Measurements from ENCODE around the gene EGLN3.

Gene EGLN3

DNA sequence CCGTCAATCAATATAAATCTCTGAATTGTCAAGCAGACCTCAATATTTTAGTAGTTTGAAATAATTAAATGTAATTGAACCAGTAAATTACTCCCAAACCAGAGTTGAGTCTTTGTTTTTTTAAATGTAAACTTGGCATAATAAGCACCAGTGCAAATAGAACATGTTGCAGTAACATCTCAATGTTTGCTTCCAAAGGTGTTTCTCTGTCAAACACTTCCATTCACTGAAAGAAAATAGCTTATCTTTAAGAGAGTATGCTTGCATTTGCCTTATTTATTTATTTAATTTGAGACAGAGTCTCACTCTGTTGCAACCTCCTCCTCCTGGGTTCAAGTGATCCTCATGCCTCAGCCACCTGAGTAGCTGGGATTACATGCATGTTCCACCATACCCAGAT, 39.9 kb upstream of the EGLN3 start:
- TF ChIP-seq, protein P1, sequence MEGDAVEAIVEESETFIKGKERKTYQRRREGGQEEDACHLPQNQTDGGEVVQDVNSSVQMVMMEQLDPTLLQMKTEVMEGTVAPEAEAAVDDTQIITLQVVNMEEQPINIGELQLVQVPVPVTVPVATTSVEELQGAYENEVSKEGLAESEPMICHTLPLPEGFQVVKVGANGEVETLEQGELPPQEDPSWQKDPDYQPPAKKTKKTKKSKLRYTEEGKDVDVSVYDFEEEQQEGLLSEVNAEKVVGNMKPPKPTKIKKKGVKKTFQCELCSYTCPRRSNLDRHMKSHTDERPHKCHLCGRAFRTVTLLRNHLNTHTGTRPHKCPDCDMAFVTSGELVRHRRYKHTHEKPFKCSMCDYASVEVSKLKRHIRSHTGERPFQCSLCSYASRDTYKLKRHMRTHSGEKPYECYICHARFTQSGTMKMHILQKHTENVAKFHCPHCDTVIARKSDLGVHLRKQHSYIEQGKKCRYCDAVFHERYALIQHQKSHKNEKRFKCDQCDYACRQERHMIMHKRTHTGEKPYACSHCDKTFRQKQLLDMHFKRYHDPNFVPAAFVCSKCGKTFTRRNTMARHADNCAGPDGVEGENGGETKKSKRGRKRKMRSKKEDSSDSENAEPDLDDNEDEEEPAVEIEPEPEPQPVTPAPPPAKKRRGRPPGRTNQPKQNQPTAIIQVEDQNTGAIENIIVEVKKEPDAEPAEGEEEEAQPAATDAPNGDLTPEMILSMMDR (IDR thresholded peaks at IDR 0.05): no peak

DNA sequence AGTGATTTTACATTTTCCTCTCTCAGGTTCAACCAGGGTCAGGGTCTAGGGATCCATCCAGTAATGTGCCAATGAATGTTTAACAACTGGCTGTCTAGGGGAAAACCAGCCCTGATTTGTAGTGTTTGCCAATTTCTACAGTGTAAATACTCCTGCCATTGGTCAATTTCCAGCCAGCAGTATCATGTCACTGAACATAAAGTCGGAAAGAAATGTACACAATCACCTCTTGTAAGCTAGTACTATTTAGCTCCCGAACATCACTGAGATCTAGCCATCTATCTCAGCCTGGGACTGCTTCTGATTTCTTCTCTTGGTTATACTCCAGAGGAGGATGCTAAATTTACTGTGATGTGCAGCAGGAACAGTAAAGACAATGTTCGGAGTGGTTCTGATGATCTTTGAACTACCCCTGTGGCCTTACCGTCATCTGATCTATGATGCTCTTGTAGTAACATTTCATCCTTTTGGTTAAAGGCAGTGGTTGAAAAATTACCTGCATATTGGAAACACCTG, 36.7 kb upstream of the EGLN3 start:
- TF ChIP-seq, protein P1 (IDR thresholded peaks at IDR 0.05): no peak

DNA sequence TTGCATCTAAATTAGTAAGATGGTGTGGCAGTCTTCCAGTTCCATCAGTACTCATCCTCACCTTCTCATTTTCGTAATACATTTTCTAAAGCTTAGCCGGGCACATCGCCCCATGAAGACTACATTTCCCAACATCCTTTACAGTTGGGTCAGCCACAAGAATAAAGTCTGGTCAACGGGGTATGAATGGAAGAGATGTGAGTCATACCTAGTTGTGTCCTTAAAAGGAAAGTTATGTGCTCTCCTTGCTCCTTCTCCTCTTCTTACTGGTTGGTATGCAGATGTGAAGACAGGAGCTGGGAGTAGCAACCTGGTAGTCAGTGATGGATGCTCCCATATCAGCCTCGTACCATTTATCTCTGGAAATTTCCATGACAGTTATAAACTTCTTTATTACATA, 35.9 kb upstream of the EGLN3 start:
- TF ChIP-seq, protein P1 (IDR thresholded peaks at IDR 0.05): no peak

DNA sequence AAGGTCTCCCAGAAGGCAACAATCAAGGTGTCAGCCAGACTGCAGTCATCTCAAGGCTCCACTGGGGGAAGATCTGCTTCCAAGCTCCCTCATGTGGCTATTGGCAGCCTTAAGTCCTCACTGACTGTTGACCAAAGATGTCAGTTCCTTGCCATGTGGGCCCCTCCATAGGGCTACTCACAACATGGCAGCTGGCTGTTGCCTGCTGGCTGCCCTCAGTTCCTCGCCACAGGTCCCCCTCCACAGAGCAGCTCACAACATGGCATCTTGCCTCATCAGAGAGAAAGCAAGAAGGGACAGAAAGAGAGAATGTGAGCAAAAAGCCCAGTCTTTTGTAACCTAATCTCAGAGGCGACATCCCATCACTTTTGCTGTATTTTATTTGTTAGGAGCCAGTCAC, 34.4 kb upstream of the EGLN3 start:
- TF ChIP-seq, protein P1 (IDR thresholded peaks at IDR 0.05): no peak

DNA sequence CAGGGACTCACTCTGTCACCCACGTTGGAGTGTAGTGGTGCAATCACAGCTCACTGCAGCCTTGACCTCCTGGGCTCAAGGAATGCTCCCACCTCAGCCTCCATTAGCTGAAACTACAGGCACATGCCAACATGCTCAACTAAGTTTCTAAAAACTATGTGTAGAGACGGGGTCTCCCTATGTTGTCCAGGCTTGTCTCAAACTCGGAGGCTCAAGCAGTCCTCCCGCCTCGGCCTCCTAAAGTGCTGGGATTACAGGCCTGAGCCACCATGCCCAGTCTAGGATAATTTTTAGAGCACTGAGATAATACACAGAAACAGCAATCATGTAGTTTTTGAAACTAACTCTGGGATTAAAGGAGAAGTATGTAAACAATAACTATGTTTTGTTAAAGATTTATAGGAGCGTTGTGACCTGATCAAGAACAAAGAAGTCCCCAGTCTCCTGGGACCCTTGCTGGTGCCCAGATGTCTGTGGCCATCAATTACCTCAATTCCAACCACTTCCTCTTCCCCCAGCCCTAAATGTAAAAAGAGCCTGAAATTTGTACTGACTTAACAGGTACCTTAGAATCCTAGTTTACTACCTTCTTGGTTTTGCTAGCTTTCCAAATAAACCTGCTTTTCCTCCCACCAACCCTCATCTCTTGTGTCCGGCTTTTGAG, 28.9 kb upstream of the EGLN3 start:
- TF ChIP-seq, protein P1 (IDR thresholded peaks at IDR 0.05): no peak

DNA sequence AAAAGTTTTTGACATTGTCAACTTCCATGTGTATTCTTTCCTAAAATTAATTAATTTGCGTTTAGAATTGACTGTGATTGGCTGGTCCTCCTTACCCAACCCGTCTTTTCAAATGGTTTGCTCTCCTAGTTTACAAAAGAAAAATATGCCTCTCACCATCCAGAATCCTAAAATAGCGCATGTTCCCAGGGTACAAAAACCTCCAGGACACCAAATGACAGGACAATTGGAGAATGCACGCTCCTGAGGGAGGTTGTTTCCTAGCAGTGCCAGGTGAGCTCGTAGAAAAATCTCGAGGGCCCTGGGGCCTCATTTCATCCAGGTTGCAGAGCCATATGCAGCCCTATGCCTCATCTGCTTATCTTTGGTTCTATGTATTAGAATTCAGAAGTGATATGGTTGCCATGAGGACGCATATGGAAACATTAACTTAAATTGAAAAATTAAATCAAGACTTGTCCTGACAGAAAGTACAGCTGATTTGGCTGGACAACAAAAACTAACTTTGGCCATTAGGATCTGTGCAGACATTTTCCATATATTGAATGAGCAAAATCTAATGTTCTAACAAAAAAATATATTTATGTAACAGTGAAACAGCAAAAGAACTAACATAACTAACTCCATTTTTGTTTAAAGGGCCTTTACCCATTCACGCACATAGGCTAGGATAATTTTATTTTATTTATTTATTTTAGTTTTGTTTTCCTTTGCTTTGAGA, 28.2 kb upstream of the EGLN3 start:
- TF ChIP-seq, protein P1 (IDR thresholded peaks at IDR 0.05): no peak

DNA sequence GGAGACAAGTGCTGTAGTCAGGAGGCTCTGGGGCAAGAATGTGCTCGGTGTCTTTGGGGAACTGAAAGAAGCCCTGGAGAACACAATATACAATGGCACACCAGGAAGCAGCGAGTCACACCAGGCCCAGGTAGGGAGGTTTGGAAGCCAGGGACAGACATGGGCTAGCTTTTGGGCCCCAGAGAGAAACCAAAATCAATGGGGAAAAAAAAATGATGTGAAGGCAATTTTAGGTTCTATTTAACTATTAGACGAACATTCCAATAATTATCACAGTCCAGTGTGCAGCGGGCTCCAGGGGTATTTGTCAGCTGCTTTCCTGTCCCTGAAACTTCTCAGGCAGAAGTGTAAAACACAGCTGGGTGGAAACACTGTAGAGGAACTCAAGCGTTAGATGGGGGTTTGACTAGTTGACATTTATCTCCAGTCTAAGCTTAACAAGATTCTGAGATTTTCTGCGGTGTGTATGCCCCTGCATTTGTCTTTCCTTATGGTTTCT, 21.8 kb upstream of the EGLN3 start:
- TF ChIP-seq, protein P1 (IDR thresholded peaks at IDR 0.05): no peak

All from LNCAP (cell line).